H54 (cell line): ENCODE data around the gene NAT14.
"Not testable (repeated sequence)": the region's sequence is repeated elsewhere in the genome, so short reads cannot be mapped to it uniquely, and the experiment has no call there.

Experiments used
- DNase-seq: peaks from one replicate; pipeline ENCODE4 v3.0.0; 2011; ENCODE audit warnings: low spot score, mixed read lengths; ENCODE audit not compliant: insufficient read length
- FAIRE-seq: peaks from 3 replicates; lab custom pipeline; 2011; peaks lifted over from hg19 to GRCh38; lab: Jason Lieb, UNC
- POLR2A ChIP-seq: IDR thresholded peaks from 2 replicates; pipeline ENCODE4 v1.6.1; 2011; ENCODE audit warnings: low read depth, mild to moderate bottlenecking, low read length

The NAT14 gene

DNA sequence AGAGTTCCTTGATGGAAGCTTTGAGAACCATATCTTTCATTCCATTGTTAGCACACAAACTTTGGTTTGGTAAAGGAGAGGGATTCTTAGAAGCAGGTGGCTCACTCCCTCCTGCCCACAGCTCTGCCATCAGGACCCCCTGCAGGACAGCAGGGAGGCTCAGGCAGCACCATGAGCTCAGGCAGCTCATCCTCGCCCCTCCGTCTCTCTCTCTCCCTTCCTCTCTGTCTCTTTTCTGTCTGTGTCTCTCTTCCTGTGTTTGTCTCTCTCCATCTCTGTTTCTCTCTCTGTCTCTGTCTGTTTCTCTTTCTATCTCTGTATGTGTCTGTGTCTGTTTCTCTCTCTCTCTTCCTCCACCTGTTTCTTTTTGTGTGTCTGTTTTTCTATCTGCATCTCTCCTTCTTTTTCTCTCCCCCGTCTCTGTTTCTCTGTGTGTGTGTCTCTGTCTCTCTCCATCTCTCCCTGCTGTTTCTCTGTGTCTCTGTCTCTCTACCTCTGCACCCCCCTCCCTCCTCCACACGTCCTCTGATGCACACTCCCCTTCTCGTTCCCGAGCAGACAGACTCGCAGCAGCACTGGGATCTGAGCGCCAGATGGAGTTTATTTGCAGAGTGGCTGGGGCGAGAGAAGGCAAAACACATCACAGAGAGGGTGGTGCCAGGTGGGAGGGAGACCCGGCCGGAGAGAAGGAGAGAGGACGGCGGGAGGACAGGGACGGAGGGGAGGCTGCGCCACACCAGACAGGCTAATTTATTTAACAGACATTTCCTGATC lies 43.2 kb downstream of the NAT14 start:
- FAIRE-seq (no peak), DNase-seq (no peak)
- no peak for TF ChIP-seq POLR2A

DNA sequence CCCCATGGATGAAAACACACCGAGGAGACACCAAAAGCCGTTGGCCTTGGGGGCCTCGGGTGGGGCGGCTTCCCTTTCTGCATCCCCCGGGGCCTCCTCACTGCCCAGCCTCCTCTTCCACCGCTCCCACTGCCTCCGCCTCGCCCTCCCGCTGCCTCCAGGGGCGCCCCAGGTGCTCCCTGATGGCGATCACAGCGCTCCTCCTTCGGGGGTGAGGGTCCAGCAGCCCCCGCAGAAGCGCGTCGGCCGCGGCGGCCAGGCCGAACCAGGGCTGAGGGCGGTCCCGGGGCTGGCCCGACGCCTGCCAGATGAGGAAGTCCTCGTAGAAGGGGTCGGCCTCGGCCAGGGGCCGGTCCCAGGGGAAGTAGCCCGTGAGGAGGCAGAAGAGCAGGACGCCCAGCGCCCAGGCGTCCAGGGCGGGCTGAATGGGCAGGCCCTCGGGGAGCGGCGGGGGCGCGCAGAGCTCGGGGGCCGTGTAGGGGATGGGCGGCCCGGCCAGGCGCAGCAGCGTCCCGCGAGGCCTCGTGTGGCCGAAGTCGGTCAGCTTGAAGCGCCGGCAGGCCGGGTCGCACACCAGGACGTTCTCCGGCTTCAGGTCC lies 44.7 kb downstream of the NAT14 start:
- no peak for DNase-seq
- TF ChIP-seq POLR2A: no peak
- no peak for FAIRE-seq

GRCh38 chr19:55530996-55531395 lies 46.0 kb downstream of the NAT14 start:
- no peak for FAIRE-seq
- TF ChIP-seq POLR2A: no peak
- DNase-seq: no peak

- not testable (repeated sequence) for DNase-seq, FAIRE-seq
Measured at GRCh38 chr19:55534280-55534679, 49.3 kb downstream of the NAT14 start.

DNA sequence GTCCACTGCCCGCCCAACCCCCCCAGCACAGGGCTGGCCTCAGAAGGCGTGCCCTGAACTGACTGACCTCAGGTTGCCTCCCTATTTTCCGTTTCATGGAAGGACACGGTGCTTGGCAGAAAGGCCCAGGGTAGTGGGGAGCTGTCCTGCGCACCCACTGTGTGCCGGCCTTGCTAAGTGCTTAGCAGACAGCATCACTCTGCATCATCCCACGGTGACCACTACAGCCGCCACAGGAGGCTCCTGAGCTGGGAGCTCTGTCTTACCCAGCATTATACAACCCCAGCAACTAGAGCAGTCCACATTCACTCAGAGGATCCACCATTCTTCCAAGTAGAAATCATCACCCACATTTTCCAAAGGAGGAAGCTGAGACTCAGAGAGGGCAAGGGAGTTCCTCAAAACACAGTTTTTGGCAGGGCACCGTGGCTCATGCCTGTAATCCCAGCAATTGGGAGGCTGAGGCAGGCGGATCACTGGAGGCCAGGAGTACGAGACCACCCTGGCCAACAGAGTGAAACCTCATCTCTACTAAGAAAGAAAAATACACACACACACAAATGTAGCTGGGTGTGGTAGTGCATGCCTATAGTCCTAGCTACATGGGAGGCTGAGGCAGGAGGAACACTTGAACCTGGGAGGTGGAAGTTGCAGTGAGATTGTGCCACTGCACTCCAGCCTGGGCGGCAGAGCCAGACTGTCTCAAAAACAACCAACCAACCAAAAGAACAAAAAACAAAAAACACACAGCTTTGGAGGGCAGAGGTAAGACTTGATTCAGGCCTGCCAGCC lies 50.4 kb downstream of the NAT14 start:
- no peak for FAIRE-seq

DNA sequence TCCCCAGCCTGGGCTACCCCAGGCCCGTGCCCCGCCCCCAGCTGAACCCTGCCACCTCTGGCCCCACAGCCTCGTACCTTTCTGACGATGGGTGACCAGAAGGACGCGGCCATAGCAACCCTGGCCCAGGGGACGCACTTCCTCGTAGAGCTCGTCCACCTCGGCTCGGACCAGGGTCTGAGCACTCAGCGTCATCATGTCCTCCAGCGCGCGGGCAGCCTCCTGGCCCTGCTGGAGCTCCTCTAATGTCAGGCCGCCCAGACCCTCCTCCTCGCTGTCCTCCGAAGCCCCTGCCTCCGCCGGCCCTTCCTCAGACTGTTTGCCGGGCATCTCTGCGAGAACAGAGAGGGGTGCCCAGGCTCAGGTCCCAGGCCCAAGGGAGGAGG lies 51.0 kb downstream of the NAT14 start:
- FAIRE-seq: no peak
- TF ChIP-seq POLR2A: no peak
- DNase-seq: no peak

More for the DNA sequence above, 50.4 kb downstream of the NAT14 start:
- no peak for TF ChIP-seq POLR2A
- DNase-seq: no peak

GRCh38 chr19:55536366-55536765 lies 51.4 kb downstream of the NAT14 start:
- TF ChIP-seq POLR2A: no peak
- no peak for DNase-seq
- FAIRE-seq: no peak
